ENCODE results near the gene PRR15L.

Gene PRR15L

DNA sequence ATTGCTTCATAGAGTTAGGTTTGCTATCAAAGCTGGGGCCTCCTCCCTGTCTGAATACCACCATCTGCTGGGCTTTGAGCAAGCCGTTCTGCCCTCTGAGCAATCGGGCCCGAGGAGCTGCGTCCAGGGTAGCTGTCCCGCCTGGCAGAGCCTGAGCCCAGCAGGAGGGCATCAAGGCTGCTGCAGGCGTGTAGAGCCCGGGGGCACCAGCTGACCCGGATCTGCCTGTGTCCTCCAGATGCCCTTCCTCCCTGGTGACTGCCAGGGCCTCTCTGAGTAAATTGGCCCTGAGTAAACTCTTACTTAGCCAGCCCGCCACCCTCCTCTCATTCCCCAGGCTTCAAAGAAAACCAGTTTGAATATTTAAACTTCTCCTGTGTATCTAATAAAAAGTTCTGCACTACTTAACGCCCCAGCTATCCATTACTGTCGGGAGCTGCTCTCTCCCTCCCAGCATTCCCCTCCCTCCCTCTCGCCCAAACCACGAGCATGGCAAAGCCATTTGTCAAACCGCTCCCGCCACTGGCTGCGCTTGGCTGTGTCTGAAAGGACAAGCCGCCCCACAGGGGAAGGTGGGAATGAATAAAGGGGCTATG lies 29.7 kb upstream of the PRR15L start:
- peak; percentile 58 for DNase-seq

DNA sequence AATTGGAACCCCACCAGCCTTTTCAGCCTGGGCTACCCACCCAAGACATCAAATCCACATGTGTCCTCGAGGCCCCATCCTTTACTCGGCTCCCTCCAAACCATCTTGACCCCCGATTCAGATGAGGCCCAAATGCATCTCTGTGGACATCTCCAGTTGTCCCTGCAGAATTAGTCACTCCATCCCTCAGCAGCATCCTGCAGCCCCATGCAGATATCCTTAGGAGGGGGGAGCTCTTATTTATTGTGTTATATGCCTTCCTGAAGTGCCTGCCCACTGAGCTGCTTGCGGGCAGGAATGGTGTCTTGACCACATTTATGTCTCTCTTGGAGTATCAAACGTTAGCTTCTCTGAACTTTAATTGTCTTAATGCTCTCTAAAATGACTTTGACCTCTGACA lies 28.8 kb upstream of the PRR15L start:
- no peak for DNase-seq

DNA sequence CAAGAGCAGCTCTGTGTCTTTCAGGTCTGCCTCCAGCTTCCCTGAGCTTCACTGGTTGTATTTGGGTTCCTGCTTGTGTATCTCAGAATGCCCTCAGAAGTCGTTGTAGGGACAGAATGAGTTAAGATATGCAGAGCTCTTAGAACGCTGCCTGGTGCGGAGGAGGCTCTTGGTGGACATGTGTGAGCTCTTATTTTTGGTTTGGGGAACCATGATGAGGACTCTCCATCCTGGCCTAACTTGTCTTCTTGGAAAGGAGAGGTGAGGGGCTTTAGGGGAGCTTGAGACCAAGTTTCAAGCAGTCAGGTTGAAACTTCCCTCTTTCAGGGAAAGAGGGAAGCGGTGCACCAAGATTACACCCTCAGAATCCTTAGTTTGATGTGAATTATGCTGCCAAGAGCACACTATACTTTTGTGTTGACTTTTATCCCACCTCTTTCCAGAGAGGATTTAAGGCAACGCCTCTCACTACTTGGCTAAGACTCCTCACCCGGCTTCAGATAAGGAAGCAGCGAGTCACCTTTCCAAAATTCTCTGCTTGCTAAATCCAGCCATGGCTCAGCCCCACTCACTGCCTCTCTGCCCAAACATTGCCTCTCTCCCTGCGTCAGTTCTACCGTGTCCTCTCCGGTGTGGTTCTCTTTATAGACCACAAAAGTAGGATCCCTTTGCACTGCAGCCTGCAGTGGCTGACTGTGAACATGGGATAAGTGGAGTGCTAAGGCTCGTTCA lies 26.0 kb upstream of the PRR15L start:
- no peak for DNase-seq

DNA sequence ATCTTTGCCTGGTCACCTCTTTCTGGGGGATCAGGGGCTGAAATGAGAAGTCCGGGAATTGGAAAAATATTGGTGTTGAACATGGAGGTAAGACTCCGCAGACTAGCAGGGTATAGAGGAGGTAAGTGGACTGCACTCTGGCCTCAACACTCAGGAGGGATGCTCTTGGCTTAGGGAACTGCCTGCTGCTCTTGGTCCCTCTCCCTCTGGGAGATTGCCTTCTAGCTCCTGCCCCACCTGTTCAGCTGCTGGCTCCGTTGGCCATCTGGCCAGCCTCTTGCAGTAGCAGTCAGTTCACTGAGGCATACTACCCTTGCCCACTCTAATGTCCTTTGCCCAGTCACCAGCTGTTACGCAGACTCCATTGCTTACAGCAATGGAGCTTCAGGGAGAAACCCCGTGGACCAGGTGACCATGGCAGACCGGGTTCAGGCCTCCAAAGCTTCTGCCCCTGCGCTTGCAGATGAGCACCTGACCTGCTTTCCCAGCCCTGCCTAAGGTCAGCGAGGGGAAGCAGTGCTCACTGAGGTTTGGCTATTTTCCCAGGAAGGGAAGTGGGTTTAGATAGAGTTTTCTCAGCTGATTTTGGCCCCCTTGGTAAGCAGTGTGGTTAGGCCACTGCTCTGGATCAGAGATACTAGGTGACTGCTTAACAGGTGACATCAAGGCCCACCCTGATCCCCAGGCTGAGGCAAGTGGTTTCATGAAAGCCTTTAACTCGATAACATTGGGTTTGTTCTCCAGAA lies 25.1 kb upstream of the PRR15L start:
- no peak for DNase-seq

DNA sequence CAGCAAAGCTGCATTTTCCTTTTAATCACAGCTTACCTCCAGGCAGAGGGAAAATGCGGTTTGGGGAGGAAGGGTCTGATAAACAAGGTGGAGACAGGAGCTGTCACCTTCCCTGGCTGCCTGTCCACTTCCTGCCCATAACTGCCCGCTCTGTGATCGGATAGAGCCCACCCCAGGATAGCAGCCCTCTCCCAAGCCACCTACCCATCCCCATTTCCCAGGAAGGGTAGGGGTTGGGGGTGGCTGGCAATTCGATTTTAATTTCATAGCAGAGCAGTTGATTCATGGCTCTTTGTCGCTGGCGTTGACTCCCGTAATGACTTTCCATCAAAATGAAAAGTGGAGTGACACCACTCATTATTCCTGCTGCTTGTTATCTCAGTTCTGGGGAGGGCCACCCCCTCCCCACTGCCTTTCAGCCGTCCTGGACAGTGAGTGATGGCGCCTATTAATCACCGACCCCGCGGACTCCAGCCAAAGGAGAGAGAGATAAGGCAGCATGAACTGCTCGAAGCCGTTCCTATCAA lies 24.5 kb upstream of the PRR15L start:
- no peak for DNase-seq

DNA sequence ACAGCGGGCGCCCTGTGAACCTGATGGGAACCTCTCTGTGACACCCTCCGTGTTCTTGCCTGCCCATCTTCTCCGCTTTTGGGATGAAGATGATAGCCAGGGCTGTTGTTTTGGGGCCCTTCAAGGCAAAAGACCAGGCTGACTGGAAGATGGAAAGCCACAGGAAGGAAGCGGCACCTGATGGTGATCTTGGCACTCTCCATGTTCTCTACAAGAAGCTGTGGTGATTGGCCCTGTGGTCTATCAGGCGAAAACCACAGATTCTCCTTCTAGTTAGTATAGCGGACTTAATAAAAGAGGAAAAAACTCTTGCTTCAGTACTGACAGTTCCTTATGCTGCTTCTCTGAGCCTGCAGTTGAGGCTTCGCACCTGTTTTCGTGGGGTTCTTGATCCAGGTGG lies 23.8 kb upstream of the PRR15L start:
- no peak for DNase-seq

DNA sequence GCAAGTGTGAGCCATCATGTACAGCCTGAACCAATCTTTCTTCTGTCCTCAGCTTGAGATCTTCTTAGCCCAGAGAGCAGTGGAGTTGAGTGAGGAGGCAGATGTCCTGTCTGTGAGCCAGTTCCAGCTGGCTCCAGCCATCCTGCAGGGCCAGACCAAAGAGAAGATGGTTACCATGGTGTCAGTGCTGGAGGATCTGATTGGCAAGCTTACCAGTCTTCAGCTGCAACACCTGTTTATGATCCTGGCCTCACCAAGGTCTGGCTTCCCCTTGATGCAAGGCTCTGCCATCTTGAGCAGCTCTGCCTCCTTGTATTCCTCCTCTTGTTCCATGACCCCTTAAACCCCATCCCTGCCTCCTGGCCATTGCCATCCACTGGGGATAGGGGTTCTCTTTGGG lies 22.9 kb upstream of the PRR15L start:
- DNase-seq = no peak

DNA sequence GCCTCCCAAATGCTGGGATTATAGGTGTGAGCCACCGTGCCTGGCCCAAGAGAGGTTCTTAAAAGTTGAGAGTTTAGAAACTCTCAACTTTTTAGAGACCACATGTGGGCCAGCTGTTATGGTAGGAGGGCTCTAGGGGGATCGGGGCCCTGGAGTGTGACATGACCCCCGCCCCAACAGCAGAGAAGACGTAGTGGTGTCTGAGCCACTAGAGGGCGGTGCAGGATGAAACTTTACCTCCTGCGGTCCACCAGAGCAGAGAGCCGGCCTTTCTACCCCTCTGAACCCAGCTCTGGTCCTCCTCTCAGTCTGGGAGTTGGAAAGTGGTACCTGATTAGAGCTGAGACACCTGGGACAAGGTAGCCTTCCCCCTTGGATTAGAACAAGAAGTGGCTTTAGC lies 20.6 kb upstream of the PRR15L start:
- DNase-seq = peak; percentile 71

DNA sequence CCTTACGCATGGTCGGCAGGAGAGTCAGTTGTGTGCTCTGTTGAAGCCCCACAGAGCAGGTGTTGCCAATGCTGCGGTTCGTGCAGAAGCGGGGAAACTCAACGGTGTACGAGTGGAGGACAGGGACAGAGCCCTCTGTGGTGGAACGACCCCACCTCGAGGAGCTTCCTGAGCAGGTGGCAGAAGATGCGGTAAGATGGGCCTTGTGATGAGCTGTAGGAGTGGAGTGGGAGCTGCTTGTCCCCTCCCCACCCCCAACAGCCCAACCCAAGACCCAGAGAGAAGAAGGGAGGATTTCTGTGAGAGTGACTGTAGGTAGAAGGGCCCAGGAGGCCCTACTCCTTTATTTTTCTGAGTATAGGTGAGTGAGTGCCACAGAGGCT lies 18.1 kb upstream of the PRR15L start:
- DNase-seq = no peak

DNA sequence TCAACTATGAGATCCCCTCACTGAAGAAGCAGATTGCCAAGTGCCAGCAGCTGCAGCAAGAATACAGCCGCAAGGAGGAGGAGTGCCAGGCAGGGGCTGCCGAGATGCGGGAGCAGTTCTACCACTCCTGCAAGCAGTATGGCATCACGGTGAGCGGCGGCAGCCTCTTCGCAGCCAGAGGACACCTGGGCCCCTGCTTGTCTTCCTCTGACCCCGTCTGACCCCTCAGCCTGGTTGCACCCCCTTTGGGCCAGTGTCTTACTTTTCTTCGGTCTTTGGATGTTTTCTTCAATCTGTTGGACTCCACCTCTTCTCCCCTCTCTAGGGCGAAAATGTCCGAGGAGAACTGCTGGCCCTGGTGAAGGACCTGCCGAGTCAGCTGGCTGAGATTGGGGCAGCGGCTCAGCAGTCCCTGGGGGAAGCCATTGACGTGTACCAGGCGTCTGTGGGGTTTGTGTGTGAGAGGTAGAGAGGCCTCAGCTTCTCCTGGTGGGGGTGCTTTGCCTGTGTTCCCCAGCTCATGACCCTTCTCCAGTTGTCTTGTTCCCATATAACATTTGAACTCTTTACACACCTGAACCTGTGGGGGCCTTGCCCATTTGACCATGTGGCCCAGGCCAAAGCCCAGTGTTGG lies 17.6 kb upstream of the PRR15L start:
- no peak for DNase-seq

DNA sequence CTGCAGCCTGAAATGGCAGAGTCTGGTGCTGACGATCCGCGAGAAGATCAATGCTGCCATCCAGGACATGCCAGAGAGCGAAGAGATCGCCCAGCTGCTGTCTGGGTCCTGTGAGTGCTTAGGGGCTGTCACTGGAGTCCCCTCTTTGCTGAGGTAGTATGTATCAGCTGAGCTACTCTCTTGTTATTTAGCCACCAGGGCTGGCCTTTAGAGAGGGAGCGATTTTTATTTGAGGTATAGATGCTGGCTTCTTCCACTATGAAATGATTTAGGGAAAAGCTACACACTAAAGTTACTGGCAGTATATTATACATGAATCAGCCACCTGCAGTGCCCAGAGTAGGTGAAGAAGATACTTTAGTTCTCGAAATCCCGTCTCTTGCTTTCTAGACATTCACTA lies 15.9 kb upstream of the PRR15L start:
- DNase-seq = no peak

DNA sequence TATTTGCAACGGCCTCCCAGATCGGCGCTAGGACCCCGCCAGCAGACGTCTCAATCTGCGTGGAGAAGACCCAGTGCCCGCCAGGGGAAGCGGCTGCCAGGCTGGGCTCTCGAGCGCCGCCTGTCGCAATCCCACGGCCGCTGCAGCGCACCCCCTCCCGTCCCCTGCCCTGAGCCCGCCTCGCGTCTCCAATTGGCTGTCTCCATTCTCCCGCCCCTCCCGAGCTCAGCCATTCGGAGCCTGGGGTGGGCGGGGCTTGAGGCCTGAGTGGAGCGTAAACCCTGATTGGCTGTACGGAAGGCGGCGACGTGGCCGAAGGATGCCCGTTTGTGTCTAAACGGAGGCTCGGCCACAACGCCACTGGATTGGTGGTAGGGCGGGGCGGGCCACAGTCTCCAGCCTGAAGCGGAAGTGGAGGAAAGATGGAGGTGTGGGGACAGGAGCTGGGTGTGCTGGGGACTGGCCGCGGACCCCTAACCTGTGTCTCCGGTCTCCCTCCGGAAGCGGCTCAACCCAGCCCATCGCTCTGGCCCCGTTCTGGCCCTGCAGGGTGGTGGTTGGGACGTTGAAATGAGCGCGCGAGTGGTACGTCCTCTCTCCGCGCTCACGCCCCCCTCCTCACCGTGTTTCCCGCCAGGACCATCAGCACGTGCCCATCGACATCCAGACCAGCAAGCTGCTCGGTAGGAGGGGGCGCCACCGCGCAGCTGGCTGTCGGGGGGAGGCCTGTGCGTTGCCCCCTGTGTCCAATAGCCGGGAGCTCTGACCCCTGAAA lies 13.2 kb upstream of the PRR15L start, which contains the start of gene CDK5RAP3:
Gene CDK5RAP3 (plus strand): TSS at position 389 of the 775 bp plus-strand sequence. CDS start 34 bp downstream, at position 423.
- DNase-seq = peak; percentile 100

DNA sequence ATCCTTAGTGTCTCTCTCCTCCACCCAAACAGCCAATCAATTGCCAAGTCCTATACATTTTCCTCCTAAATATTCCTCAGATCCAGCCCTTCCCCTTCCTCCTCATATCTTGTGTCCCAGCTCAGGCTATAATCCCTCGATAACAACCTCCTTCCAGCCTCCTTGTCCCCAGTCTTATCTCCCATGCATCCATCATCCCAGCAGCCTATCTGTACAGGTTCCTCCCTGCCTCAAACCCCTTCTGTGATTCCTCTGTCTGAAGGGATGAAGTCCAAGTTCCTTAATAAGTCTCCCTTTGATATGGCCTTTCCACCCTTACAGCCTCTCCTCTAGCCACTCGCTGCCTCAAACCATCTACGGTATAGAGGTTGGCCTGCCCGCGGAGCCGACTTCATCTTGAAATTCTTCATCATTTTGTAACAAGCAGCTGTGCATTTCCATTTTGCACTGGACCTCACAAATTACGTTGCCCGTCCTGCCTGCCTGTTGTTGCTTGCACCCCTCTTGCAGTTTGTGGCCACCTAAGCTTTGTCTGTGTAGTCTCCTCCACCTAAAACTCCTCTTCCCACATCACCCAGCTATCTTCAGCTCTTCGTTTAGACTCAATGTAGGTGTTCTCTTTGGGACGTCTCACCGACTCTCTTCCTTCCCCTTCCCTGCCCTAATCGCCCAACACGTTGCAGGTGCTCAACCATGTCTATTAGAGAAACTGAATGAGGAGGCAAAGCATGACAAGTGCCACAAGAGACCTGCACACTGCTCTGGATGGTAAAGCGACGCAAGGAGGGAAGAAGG lies 12.4 kb upstream of the PRR15L start:
- no peak for DNase-seq

DNA sequence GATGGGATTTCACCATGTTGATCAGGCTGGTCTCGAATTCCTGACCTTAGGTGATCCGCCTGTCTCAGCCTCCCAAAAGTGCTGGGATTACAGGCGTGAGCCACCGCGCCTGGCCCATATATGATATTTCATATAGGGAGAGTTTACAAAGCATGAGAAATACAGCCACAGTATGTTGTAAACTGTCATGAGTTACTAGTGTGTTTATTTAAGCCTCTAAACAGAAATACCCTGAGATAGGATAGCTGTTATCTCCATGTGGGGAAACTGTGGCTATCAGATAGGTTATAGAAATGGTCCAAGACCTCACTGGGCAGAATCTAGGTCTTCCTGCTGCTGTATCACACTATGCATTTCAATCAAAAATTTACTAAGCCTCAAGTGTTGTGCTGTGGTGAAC lies 11.2 kb upstream of the PRR15L start:
- DNase-seq = no peak

DNA sequence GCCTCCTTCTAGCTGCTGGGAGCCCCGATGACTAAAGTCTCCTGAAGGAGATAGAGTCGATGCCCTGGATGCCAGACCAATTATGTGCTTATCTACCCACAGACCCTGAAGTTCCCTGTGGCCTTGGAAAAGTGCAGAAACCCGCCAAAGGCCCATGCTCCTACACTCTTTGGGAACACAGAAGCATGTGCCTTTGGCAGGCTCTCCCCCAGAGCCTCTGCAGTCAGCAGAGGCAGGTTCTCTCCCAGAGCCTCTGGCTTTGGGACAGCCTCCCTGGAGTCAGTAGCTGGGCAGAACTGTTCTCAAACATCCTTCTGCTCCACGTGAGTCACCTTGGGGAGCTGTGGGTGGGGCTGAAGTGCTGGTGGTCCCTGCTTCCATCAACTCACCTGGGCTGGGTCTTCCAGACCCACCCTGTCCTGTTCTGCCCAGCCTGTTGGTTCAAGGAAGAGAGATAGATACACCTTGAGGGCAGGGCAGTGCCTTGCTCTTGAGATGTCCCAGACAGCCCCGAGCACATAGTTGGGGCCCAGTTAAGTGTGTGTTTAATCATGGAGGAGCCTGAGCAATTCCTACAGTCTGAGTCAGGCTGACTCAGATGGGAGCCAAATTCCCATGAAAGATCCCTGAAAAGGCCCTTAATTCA lies 10.0 kb upstream of the PRR15L start:
- no peak for DNase-seq

DNA sequence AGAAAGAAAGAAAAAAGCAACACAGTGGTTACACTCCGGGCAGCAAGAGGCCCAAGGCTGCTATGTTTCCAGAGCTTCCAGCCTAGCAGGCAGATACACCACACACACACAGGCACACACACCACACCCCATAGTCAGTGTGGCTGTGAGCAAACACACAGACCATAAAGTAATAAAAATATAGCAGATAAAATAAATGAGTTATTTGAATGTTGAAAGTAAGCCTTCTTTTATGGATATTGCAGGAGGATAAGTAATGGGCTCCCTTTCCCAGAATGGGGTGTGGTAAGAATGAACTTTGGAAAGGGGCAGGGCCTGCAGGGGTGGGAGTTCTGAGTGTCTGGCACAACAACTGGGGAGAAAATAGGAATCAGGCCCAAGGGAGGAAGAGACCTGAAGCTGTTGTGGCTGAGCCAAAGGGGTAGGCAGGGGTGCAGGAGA lies 8.4 kb upstream of the PRR15L start:
- DNase-seq = no peak

DNA sequence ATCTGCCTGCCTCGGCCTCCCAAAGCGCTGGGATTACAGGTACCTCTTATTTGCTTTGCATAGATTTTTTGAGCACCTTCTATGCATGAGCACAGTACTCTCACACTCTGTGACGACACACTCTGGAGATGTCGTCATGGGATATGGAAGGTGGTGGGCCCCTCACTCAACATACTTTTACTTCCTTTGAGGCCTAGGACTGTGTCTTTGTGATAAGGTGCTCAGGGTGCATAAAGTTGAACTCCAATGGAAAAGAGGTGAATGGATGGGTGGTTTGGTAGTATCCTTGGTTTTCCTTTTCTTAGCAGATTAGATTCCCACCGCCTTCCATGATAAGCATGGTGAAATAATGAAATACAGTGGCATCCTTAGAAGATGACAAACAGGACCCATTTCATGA lies 7.2 kb upstream of the PRR15L start:
- DNase-seq = no peak

DNA sequence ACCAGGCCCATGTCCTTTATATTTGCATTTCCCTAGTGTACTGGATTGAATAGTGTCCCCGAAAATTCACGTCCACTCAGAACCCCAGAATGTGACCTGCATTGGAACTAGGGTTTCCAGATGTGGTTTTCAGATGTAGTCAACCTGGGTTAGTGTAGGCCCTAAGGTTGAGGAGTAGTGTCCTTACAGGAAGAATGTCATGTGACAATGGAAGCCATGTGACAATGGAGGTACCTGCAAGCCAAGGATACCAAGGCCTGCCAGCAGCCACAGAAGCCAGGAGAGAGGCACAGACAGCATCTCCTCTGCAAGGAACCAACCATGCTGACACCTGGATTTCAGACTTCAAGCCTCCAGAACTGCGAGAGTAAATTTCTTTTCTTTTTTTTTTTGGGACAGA lies 5.2 kb upstream of the PRR15L start:
- no peak for DNase-seq

DNA sequence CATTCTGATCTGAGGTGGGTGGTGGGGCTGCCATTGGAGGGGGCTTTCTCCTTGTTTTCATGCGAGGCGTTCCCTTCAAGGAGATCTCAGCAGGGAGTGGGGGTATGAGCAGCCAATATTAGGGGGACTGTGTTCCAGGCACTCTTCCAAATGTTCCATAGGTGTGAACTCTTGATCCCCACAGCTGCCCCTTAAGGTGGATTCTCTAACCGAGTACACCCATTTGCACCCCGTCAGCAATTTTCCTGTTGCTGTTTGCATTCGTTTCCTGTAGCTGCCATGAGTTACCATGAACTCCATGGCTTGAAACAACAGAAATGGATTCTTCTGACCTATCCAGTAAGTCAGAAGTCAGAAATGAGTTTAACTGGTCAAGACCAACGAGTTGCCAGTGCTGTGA lies 3.7 kb upstream of the PRR15L start:
- DNase-seq = no peak

DNA sequence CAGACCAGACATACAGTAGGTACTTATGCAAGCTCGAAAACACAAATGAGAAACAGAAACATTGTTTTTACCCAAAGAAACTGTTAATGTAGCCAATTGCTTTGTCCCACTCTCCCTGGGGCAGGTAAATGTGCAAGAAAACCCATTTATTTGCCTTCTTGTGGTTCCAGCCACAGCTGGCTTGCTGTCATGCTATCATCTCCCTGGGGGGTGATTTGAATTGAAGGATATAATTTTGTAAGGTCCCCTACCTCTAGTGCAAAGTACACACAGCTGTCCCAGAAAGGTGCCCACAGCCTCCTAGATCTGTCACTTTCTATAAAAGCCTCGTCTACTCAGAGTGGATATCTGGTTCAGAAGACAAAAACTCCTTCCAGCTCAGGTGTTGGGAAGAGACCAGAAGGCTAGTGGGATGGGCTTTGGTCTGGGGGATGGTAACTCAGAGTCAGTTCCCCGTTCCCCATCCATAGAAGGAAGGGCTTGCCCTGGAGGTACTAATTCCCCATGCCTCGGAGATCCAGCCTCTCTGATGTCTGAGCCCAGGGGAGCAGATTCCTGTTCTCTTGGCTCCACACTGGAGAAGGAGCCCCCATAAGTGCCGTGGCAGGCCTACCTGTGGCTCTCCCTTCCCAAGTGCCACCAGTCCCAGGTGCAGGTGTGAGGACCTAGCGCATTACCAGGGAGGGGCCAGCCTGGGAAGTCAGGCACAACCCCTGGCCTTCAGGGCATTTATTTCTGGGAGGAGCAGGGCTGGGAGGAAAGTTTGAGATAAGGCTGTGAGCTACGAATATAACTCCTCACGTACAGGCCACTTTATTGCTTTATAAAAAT lies 2.4 kb upstream of the PRR15L start:
- no peak for DNase-seq
